ENCODE results near the gene NDUFAF8.

GRCh38 chr17:81246343-81246670 lies 7.2 kb downstream of the NDUFAF8 start:
- no peak for TF ChIP-seq POLR2A (IDR thresholded peaks at IDR 0.05)
- TF ChIP-seq CTCF (IDR thresholded peaks at IDR 0.05), result no peak

Measured in prostate gland (tissue), 2 donors.